Islet of Langerhans (tissue), 1 donor: ENCODE results near the gene CLCN7.

ENCODE experiments used
- FAIRE-seq: peaks from one replicate; lab custom pipeline; 2011; peaks lifted over from hg19 to GRCh38; lab: Jason Lieb, UNC

Gene CLCN7, protein sequence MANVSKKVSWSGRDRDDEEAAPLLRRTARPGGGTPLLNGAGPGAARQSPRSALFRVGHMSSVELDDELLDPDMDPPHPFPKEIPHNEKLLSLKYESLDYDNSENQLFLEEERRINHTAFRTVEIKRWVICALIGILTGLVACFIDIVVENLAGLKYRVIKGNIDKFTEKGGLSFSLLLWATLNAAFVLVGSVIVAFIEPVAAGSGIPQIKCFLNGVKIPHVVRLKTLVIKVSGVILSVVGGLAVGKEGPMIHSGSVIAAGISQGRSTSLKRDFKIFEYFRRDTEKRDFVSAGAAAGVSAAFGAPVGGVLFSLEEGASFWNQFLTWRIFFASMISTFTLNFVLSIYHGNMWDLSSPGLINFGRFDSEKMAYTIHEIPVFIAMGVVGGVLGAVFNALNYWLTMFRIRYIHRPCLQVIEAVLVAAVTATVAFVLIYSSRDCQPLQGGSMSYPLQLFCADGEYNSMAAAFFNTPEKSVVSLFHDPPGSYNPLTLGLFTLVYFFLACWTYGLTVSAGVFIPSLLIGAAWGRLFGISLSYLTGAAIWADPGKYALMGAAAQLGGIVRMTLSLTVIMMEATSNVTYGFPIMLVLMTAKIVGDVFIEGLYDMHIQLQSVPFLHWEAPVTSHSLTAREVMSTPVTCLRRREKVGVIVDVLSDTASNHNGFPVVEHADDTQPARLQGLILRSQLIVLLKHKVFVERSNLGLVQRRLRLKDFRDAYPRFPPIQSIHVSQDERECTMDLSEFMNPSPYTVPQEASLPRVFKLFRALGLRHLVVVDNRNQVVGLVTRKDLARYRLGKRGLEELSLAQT

GRCh38 chr16:1474796-1475551 is at the start of gene CLCN7:
Gene CLCN7, minus strand, starts transcription at chr16:1475028. Its CDS starts 54 bp downstream, at chr16:1474974.
- FAIRE-seq, result no peak

DNA sequence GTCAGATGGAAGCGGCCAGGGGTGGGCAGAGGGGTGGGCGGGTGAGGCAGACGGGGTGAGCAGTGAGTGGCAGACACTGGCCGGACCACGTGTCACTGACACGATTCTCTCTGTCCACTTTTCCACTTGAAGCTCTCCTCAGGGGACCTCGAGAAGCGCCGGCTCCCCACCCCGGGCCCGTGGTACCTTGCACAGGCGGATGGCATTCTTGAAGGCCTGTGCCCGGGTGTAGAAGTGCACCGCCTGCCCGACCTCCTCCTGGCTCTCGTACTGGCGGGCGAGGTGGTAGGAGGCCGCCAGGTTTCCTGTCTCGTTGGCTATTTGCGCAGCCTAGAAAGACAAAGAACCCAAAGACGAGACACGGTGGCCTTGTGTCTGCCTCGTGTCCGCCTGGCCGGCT is 49.5 kb upstream of the CLCN7 start:
- no peak for FAIRE-seq

GRCh38 chr16:1523581-1524245 is 48.9 kb upstream of the CLCN7 start:
- FAIRE-seq, result no peak

DNA sequence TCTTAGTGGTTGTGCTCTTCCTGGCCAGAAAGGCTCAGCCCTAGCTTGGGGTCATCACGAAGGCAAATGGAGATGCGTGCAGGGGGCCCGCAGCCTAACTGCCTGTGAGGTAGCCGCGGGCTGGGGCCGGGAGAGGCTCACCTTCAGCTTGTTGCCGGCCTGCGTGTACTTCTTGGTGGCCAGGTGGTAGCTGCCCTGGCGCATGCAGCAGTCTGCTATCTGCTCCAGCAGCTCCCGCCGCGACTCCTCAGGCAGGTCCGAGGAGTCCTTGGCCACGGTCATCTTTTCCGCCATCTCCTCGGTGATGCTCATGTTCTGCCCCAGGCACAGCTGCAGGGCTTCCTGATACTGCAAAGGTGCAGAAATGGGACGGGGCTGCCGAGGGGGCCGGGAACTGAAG is 45.6 kb upstream of the CLCN7 start:
- no peak for FAIRE-seq

DNA sequence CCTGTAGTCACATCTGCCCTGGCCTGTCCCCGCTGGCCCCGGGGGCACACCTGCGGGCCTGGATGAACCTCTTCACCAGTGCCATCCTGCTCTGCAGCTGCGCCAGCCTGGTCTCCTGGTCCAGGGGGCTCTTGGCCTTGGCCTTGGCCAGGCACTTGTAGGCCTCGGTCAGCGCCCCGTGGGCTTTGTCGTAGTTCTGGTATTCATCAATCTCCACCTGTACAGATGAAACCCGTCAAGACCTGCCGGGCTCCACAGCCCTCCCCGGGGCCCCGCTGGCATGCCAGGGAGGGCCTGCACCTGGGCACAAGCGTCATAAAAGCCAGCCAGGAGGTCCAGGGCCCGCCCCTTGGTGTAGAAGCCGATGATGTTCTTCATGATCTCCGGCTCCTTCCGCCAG is 45.0 kb upstream of the CLCN7 start:
- no peak for FAIRE-seq

DNA sequence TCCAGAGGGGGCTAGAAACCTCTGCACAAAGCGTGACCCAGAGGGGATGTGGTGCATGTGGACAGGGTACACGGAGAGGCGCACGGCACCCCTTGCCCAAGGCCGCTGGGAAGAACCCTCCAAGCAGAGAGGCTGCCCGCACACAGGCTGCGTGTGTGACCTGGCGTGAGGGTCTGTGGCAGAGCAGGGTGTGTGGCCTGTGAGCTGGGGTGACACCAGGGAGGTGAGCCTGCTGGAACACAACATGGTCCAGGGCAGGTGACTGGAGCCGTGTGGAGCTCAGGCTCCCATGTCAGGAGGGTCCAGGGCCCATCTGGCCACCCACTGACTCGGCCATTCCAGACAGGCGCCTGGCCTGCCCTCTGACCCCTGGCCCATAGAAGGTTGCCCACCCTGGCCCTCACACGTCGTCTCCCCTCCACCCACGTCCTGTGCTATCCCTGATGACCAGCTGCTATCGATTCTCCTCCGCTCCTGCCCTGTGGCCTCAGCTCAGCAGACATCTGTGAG is 43.9 kb upstream of the CLCN7 start:
- FAIRE-seq, result no peak

DNA sequence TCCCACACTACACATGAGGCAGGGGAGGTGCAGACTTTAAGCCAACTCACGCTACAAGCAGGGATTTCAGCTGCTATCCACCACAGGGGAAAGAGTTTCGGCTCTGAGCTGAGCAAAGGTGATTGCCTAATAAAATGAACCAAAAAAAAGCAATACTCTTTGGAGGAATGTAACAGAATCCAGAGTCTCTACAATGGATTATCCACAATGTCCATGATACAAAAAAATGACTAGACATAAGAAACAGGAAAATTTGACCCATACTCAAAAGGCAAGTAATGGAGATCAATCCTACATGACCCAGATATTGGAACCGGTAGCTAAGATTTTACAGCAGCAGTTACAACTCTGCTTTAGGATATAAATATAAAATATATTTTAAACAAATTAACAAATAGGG is 39.7 kb upstream of the CLCN7 start:
- FAIRE-seq, result no peak

DNA sequence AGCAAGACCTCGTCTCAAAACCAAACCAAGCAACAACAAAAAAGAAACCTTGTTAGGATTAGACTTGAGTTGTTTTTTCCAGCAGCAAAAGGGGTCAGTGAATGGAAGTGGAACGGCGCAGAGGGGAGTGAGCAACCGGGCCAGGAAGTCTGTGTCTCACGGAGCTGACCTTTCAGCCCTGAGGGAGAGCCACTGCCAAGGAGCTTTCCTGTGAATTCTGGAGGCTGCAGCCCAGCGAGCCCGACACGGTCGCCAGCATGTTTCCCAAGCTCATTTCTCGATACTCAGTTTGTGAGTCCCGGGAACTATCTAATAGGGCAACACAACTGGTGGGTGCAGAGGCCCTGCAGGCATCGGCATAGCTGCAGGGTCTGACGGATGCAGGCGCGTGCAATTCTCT is 37.9 kb upstream of the CLCN7 start:
- FAIRE-seq, result no peak

DNA sequence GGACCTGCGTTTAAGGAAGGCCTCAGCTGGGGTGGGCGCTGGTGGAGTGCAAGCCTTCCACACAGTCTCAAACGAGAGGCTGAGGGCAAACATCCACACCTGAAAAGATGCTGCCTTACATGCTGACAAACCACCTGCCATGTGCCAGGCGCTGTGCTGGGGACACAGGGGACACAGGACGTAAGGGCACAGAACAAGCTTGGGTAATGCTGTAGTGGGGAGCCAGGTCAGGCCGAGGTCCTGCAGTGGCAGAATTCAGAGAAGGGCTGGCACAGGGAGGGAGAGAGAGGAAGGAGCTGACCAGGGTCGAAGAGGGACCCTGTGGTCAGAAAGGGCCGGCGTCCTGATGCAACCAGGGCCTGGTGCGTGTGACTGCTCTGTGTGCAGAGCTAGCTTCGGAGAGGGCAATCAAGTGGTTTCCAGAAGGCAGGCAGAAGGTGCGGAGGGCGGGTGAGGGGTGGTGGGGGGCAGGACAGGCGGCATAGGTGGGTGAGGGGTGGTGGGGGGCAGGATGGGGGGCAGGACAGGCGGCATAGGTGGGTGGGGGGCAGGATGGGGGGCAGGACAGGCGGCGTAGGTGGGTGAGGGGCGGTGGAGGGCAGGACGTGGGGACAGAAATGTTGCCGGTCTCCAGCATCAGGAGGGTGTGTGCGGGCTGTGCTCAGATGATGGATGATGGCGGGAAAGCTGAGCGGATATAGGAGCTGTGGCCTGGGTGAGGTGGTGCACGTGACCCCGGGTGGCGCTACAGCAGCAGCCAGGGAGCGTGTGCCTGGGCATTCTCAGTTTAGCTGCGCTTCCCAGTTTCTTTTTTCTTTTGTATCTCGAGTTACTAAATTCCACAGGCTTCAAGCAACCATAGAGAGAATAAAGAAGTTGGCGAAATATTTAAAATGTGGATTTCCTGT is 37.1 kb upstream of the CLCN7 start:
- no peak for FAIRE-seq

DNA sequence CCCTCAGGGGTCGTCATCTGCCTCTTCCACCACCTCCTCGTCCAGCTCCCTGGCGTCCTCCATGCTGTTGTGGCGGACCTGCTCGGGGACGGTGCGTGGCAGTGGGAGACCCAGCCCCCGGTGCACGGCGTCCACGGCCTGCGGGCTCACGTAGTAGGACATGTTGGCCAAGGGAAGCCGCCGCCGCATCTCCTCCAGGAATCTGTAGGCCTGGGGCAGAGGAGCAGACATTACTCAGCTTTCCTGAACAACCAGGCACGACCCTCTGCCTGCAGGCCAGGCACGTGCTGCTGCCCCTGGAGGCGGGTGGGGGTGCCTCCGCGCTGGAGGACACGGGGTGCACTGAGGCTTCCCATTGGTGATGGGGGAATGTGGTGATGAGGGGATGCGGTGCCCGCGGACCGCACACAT is 36.1 kb upstream of the CLCN7 start:
- FAIRE-seq, result no peak

GRCh38 chr16:1510272-1510671 is 35.4 kb upstream of the CLCN7 start:
- no peak for FAIRE-seq

- FAIRE-seq, result no peak
Measured at GRCh38 chr16:1509307-1510221, 34.7 kb upstream of the CLCN7 start.

GRCh38 chr16:1508494-1509187 is 33.8 kb upstream of the CLCN7 start:
- FAIRE-seq, result no peak

DNA sequence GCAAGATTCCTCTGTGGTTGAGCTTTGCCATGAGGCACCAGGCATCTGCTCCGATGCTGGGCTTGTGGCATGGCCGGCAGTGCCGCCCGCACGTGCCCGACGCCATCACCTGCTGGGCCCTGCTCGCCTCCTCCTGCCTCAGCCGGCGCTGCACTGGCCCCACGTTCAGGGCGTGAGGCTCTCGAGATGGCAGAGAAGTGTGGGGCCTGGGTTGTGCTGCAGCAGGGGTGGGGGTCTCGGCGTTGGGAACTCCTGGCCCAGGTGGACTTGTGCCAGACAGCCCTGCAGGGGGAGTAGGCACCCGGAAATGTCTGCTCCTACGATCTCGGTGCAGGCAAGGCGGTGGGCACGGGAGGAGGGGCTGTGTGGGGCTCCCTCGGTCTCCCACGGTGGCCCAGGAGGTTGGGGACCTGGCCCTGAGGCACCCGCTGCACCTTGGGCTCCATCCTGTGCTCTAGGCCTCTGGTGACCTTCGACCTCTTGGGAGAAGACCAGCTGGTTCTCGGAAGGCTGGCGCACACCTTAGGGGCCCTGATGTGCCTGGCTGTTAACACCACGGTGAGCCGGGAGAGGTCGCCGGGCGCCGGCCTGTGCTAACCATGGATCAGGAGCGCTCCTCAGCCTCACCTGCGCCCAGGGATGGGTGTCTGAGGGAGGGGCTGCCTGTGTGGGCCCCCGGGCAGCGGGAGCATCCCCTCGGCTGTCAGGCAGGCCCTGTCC is 31.8 kb upstream of the CLCN7 start:
- FAIRE-seq, result no peak

- FAIRE-seq, result no peak
Measured at GRCh38 chr16:1505912-1506311, 31.1 kb upstream of the CLCN7 start.

DNA sequence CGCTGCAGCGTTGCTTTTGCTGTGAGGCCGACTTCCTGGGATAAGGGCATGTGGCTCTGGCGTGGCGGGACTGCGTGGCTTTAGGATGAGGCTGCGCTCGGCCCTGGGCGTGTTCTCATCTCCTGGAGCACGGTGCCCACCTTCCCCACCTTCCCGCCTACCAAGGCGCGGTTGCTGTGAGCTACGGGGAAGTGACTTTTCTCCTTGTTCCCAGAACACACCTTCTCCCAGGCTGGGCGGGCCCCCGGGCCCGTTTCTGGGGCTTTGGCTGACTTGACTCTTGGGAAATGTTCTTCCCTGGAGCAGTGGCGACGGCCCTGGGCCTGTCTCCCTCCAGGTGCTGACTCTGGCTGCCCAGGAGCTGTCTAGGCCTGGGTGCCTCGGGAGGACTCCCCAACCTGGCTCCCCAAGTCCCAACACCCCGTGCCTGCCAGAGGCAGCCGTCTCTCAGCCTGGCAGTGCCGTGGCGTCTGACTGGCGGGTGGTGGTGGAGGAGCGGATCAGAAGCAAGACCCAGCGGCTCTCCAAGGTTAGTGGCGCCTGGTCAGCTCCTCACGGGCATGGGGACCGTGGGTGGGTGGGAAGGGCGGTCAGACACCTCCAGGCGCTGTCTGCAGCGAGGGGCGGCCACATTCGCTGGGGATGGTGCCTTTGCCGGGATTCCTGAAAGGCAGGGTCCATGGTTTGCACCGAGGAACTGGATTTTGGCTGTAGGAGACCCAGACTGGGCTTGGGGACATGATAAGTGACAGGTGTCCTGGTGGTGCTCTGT is 30.4 kb upstream of the CLCN7 start:
- no peak for FAIRE-seq

DNA sequence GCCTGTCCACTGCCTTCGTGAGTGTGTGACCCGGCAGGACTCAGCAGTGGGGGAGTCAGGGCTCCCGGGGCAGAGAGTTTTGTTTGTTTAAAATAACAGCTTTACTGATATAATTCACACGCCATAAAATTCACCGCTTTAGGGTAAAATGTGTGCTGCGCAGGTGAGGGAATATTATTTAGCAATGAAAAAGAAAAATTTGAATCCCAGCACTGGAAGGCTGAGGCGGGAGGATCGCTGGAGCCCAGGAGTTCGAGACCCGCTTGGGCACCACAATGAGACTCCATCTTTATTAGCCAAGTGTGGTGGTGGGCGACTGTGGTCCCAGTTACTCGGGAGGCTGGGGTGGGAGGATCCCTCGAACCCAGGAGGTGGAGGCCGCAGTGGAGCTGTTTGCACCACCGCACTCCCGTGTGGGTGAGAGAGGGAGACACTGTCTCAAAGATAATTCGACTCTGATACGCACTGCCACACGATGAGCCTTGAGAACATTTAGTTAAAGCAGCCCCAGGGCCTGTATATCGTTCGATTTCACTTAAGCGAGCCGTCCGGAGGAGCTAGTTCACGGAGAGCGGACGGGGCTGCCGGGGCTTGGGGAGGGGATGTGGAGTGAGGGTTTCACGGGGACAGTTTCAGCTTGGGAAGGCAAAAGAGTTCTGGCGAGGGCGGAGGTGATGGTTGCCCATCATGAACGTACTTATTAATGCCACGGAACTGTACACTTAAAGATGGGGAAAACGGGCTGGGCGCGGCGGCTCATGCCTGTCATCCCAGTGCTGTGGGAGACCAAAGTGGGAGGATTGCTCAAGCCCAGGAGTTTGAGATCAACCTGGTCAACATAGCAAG is 28.5 kb upstream of the CLCN7 start:
- no peak for FAIRE-seq
